Liver (tissue), 9 donors: ENCODE results near the gene PPA1. TPM values are rescaled to one million over a fixed set of nuclear protein-coding genes. Genes with fewer than 3 reads are reported as not detected.
"Not testable (repeated sequence)": the region's sequence is repeated elsewhere in the genome, so short reads cannot be mapped to it uniquely, and the experiment has no call there.

ENCODE experiments used
- DNase-seq: peaks from one replicate; pipeline ENCODE4 v3.0.0-alpha.2; 2017; ENCODE audit warnings: low spot score
- H3K27ac ChIP-seq, 2 donors: one replicate each; pipeline ENCODE4 v1.7.0; 2013; ENCODE audit warnings: inconsistent platforms in 2 of 2, low read length in 2 of 2, control low read depth in 1 of 2, low read depth in 1 of 2, mild to moderate bottlenecking in 1 of 2
- H3K27me3 ChIP-seq, 4 donors: one replicate each; pipeline versions ENCODE4 v1.6.1 to v1.7.0; 2013; ENCODE audit warnings: low read length in 3 of 4, inconsistent platforms in 1 of 4, mild to moderate bottlenecking in 1 of 4, moderate library complexity in 1 of 4; ENCODE audit not compliant: control insufficient read depth in 4 of 4, insufficient read depth in 4 of 4
- H3K36me3 ChIP-seq, 4 donors: one replicate each; pipeline versions ENCODE4 v1.6.1 to v1.7.0; 2013; ENCODE audit warnings: low read length in 3 of 4, mild to moderate bottlenecking in 3 of 4, low read depth in 1 of 4, moderate library complexity in 1 of 4; ENCODE audit not compliant: control insufficient read depth in 4 of 4, insufficient read depth in 3 of 4
- H3K4me1 ChIP-seq, 4 donors: one replicate each; pipeline versions ENCODE4 v1.6.1 to v1.7.0; 2013; ENCODE audit warnings: low read length in 3 of 4, mild to moderate bottlenecking in 3 of 4, moderate library complexity in 1 of 4; ENCODE audit not compliant: control insufficient read depth in 4 of 4, insufficient read depth in 4 of 4
- H3K4me3 ChIP-seq, 3 donors: one replicate each; pipeline versions ENCODE4 v1.6.1 to v1.7.0; 2013; ENCODE audit warnings: low read length in 3 of 3, control low read depth in 1 of 3, low read depth in 1 of 3, mild to moderate bottlenecking in 1 of 3
- H3K9ac ChIP-seq, 2 donors: one replicate each; pipeline ENCODE4 v1.7.0; 2013; ENCODE audit warnings: low read length in 2 of 2, mild to moderate bottlenecking in 2 of 2, moderate library complexity in 2 of 2, control low read depth in 1 of 2, low read depth in 1 of 2
- H3K9me3 ChIP-seq, 4 donors: one replicate each; pipeline versions ENCODE4 v1.6.1 to v1.7.0; 2013; ENCODE audit warnings: low read length in 3 of 4; ENCODE audit not compliant: control insufficient read depth in 4 of 4
- ATF3 ChIP-seq: IDR thresholded peaks from 2 replicates; pipeline ENCODE4 v1.6.1; 2016; ENCODE audit warnings: antibody characterized with exemption
- CTCF ChIP-seq: fragments of 150-350 bp; IDR thresholded peaks from 2 replicates; pipeline ENCODE4 v1.5.1; 2017; ENCODE audit warnings: improper control_type of control experiment, low read depth, low read length; ENCODE audit not compliant: missing input control
- EGR1 ChIP-seq, 2 donors: IDR thresholded peaks; 2 replicates each; pipeline ENCODE4 v1.6.1; 2016 to 2018; ENCODE audit warnings: antibody characterized with exemption in 2 of 2, low read depth in 2 of 2
- FOXA1 ChIP-seq: IDR thresholded peaks from 2 replicates; pipeline ENCODE4 v1.6.1; 2016; ENCODE audit warnings: antibody characterized with exemption
- FOXA2 ChIP-seq: IDR thresholded peaks from 2 replicates; pipeline ENCODE4 v1.6.1; 2016; ENCODE audit warnings: antibody characterized with exemption
- GABPA ChIP-seq, 2 donors: IDR thresholded peaks in 1 of 2; conservative IDR thresholded peaks in 1 of 2; 2 replicates each; pipeline ENCODE4 v1.6.1; 2016; ENCODE audit warnings: antibody characterized with exemption in 2 of 2, mild to moderate bottlenecking in 1 of 2, moderate library complexity in 1 of 2
- HNF4A ChIP-seq, 2 donors: conservative IDR thresholded peaks; 2 replicates each; pipeline ENCODE4 v1.6.1; 2016; ENCODE audit warnings: antibody characterized with exemption in 2 of 2, mild to moderate bottlenecking in 2 of 2
- HNF4G ChIP-seq: IDR thresholded peaks from 2 replicates; pipeline ENCODE4 v1.6.1; 2016; ENCODE audit warnings: antibody characterized with exemption
- JUND ChIP-seq, 2 donors: IDR thresholded peaks; 2 replicates each; pipeline ENCODE4 v1.6.1; 2016; ENCODE audit warnings: antibody characterized with exemption in 2 of 2
- MAX ChIP-seq: IDR thresholded peaks from 2 replicates; pipeline ENCODE4 v1.6.1; 2016; ENCODE audit warnings: antibody characterized with exemption
- NR2F2 ChIP-seq: IDR thresholded peaks from 2 replicates; pipeline ENCODE4 v1.6.1; 2016; ENCODE audit warnings: antibody characterized with exemption
- RAD21 ChIP-seq, 2 donors: IDR thresholded peaks; 2 replicates each; pipeline ENCODE4 v1.6.1; 2016; ENCODE audit warnings: antibody characterized with exemption in 2 of 2, mild to moderate bottlenecking in 2 of 2
- REST ChIP-seq: IDR thresholded peaks from 2 replicates; pipeline ENCODE4 v1.6.1; 2016; ENCODE audit warnings: antibody characterized with exemption, mild to moderate bottlenecking
- RXRA ChIP-seq, 2 donors: IDR thresholded peaks; 2 replicates each; pipeline ENCODE4 v1.6.1; 2017 to 2018; ENCODE audit warnings: antibody characterized with exemption in 2 of 2, mild to moderate bottlenecking in 1 of 2
- SP1 ChIP-seq: IDR thresholded peaks from 2 replicates; pipeline ENCODE4 v1.6.1; 2018; ENCODE audit warnings: antibody characterized with exemption, mild to moderate bottlenecking
- TAF1 ChIP-seq: conservative IDR thresholded peaks from 2 replicates; pipeline ENCODE4 v1.6.1; 2016; ENCODE audit warnings: antibody characterized with exemption, mild to moderate bottlenecking
- YY1 ChIP-seq: IDR thresholded peaks from 2 replicates; pipeline ENCODE4 v1.6.1; 2016; ENCODE audit warnings: antibody characterized with exemption, mild to moderate bottlenecking
- ZBTB33 ChIP-seq: IDR thresholded peaks from 2 replicates; pipeline ENCODE4 v1.6.1; 2016; ENCODE audit warnings: antibody characterized with exemption
- WGBS: extraction: QIAGEN DNeasy Blood & Tissue Kit; methylation state at CpG from one replicate; pipeline ENCODE4 v1.1.7; 2013; 5-methylcytosine and 5-hydroxymethylcytosine counted together
- polyA plus RNA-seq, 2 donors: library from polyadenylated mRNA; stranded (reverse) in 1 of 2; unstranded in 1 of 2; fragments of 200-250 nt in 1 of 2; fragments of >200 nt in 1 of 2; fragmentation: Nextera tagmentation in 1 of 2; extraction: Ambion mirVana in 1 of 2; gene quantifications; one replicate each; pipeline versions ENCODE4 v1.2.1 to v1.2.3, GENCODE V29; 2013 to 2015
- total RNA-seq, 2 donors: library from RNA; depleted of rRNA; stranded (reverse); fragments of >200 nt; gene quantifications; one replicate each; pipeline ENCODE4 v1.2.3, GENCODE V29; 2014
- donor health status: healthy.
- donor health status: healthy.
- donor health status: healthy.
- donor health status: healthy.
- donor health status: healthy.

PPA1 gene
- total and polyA plus RNA-seq, 4 donors: 91.1 to 111 (median 99.4) TPM

- no peak overlapping the region for H3K4me3 ChIP-seq
- DNase-seq: no peak
- no peaks in the 10 kb centered on the region for H3K27me3 ChIP-seq
- TF ChIP-seq REST (no peak), MAX (no peak), ZBTB33 (no peak), ATF3 (no peak), CTCF (no peak), EGR1 (IDR thresholded peaks at IDR 0.05; ENCODE audit: low read depth in 2 of 2) (no peak), RXRA (IDR thresholded peaks at IDR 0.05) (no peak), NR2F2 (no peak), SP1 (no peak), RAD21 (IDR thresholded peaks at IDR 0.05) (no peak), FOXA1 (no peak), TAF1 (no peak), HNF4A (conservative IDR thresholded peaks at IDR 0.05) (no peak), HNF4G (no peak), GABPA (IDR thresholded peaks at IDR 0.05 in 1 of 2, conservative IDR thresholded peaks at IDR 0.05 in 1 of 2) (no peak), YY1 (no peak), JUND (IDR thresholded peaks at IDR 0.05) (no peak), FOXA2 (no peak)
- no peak overlapping the region for H3K9ac ChIP-seq
- WGBS: 29% methylated on average over 1 of the region's 1 CpG
- H3K9me3 ChIP-seq: no peaks in the 10 kb centered on the region
- peaks cover 2 to 14% (median 5%) of the 10 kb centered on the region in 4 donors for H3K4me1 ChIP-seq
- H3K36me3 ChIP-seq: peaks cover 10 to 38% (median 18%) of the 10 kb centered on the region in 4 donors
- no peak overlapping the region for H3K27ac ChIP-seq
Measured at GRCh38 chr10:70160798-70161197, 72.4 kb downstream of the PPA1 start.

GRCh38 chr10:70159366-70159765 lies 73.9 kb downstream of the PPA1 start:
- H3K4me3 ChIP-seq, H3K9ac ChIP-seq, DNase-seq, H3K27ac ChIP-seq, H3K27me3 ChIP-seq, H3K9me3 ChIP-seq: not testable (repeated sequence)
- Histone ChIP-seq H3K4me1 (peaks cover 6 to 27% (median 17%) of the 10 kb centered on the region in 4 donors), H3K36me3 (peaks cover 10 to 35% (median 20%) of the 10 kb centered on the region in 4 donors)
- WGBS: 59% methylated on average over 3 of the region's 3 CpGs
